ENCODE measurements around the gene CDH12. TPM values are rescaled to one million over a fixed set of nuclear protein-coding genes. Genes with fewer than 3 reads are reported as not detected.

Gene CDH12
- total and polyA plus RNA-seq, 2 experiments from 2014 or later, result not detected

- Histone ChIP-seq H3K79me2 (ENCODE audit: insufficient read depth) (no peaks in the 10 kb centered on the region), H3K4me1 (ENCODE audit: insufficient read depth) (no peaks in the 10 kb centered on the region), H3K9me2 (ENCODE audit: insufficient read depth) (no peaks in the 10 kb centered on the region), H2AFZ (no peak overlapping the region), H3K4me2 (ENCODE audit: unreplicated experiment) (no peak overlapping the region), H3K9ac (no peak overlapping the region), H3F3A (ENCODE audit: insufficient read depth) (no peaks in the 10 kb centered on the region), H3K27ac (no peak overlapping the region), H3K9me3 (ENCODE audit: low read depth) (no peaks in the 10 kb centered on the region), H3K36me3 (ENCODE audit: low read depth) (no peaks in the 10 kb centered on the region), H3K27me3 (replicated peaks; ENCODE audit: insufficient read depth) (no peaks in the 10 kb centered on the region), H4K20me1 (ENCODE audit: insufficient read depth) (no peaks in the 10 kb centered on the region), H3K4me3 (no peak overlapping the region)
- DNase-seq, result no peak
- TF ChIP-seq EZH2phosphoT487 (IDR thresholded peaks at IDR 0.05; ENCODE audit: insufficient read depth, low read depth) (no peak), EZH2 (IDR thresholded peaks at IDR 0.05; ENCODE audit: insufficient read depth, poor library complexity, severe bottlenecking) (no peak)
- 62 to 69% methylated on average over 3 of the region's 3 CpGs for WGBS, 2 experiments (ENCODE audit: low coverage in 1 of 2, low lambda C conversion rate in 2 of 2, missing lambda C conversion rate in 2 of 2)
- in situ Hi-C loops (cut with MboI), result no loop called here
Measured at GRCh38 chr5:22470408-22470807, 382.7 kb downstream of the CDH12 start.

GRCh38 chr5:22465616-22466015, 387.5 kb downstream of the CDH12 start:
- TF ChIP-seq EZH2 (IDR thresholded peaks at IDR 0.05; ENCODE audit: insufficient read depth, poor library complexity, severe bottlenecking), result no peak
- no peak for TF ChIP-seq EZH2phosphoT487 (IDR thresholded peaks at IDR 0.05; ENCODE audit: insufficient read depth, low read depth)
- WGBS, 2 experiments (ENCODE audit: low coverage in 1 of 2, low lambda C conversion rate in 2 of 2, missing lambda C conversion rate in 2 of 2), result 29 to 42% methylated on average over 1 of the region's 1 CpG
- no peak overlapping the region for H3K27ac ChIP-seq

DNA sequence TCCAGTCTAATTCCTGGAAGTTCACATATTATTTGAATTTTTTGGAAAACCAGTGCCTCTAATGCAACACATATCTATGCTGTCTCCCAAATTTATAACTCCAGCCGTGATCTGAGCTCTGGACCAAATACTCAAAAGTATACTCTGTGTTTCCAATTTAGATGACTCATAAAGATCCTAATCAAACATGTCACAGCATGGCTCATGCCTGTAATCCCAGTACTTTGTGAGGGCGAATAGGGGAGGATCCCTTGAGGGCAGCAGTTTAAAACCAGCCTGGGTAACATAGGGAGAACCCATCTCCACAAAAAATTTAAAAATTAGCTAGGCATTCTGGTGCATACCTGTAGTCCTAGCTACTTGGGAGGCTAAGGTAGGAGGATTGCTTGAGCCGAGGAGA, 388.0 kb downstream of the CDH12 start:
- H4K20me1 ChIP-seq (ENCODE audit: insufficient read depth), result no peaks in the 10 kb centered on the region
- no peak overlapping the region for H3K9ac ChIP-seq
- no peak for TF ChIP-seq EZH2 (IDR thresholded peaks at IDR 0.05; ENCODE audit: insufficient read depth, poor library complexity, severe bottlenecking)
- no peaks in the 10 kb centered on the region for H3K27me3 ChIP-seq (replicated peaks; ENCODE audit: insufficient read depth)
- in situ Hi-C loops (cut with MboI), result no loop called here
- no peaks in the 10 kb centered on the region for H3K36me3 ChIP-seq (ENCODE audit: low read depth)
- H3K4me2 ChIP-seq (ENCODE audit: unreplicated experiment), result no peak overlapping the region
- H3K9me2 ChIP-seq (ENCODE audit: insufficient read depth), result no peaks in the 10 kb centered on the region; the same call in 1 of the 2 replicates
- H3F3A ChIP-seq (ENCODE audit: insufficient read depth), result no peaks in the 10 kb centered on the region
- no peaks in the 10 kb centered on the region for H3K4me1 ChIP-seq (ENCODE audit: insufficient read depth)
- 29 to 38% methylated on average over 3 of the region's 3 CpGs for WGBS, 2 experiments (ENCODE audit: low coverage in 1 of 2, low lambda C conversion rate in 2 of 2, missing lambda C conversion rate in 2 of 2)
- H3K9me3 ChIP-seq (ENCODE audit: low read depth), result no peaks in the 10 kb centered on the region
- DNase-seq, result no peak
- H3K79me2 ChIP-seq (ENCODE audit: insufficient read depth), result no peaks in the 10 kb centered on the region
- H2AFZ ChIP-seq, result no peak overlapping the region
- H3K4me3 ChIP-seq, result no peak overlapping the region
- H3K27ac ChIP-seq, result no peak overlapping the region

More at GRCh38 chr5:22465616-22466015, 387.5 kb downstream of the CDH12 start:
- Histone ChIP-seq H3K79me2 (ENCODE audit: insufficient read depth) (no peaks in the 10 kb centered on the region), H3K9me2 (ENCODE audit: insufficient read depth) (no peaks in the 10 kb centered on the region; the same call in 1 of the 2 replicates), H3K4me1 (ENCODE audit: insufficient read depth) (no peaks in the 10 kb centered on the region), H4K20me1 (ENCODE audit: insufficient read depth) (no peaks in the 10 kb centered on the region), H3K4me2 (ENCODE audit: unreplicated experiment) (no peak overlapping the region), H3F3A (ENCODE audit: insufficient read depth) (no peaks in the 10 kb centered on the region), H2AFZ (no peak overlapping the region), H3K36me3 (ENCODE audit: low read depth) (no peaks in the 10 kb centered on the region), H3K9ac (no peak overlapping the region), H3K4me3 (no peak overlapping the region), H3K27me3 (replicated peaks; ENCODE audit: insufficient read depth) (no peaks in the 10 kb centered on the region), H3K9me3 (ENCODE audit: low read depth) (no peaks in the 10 kb centered on the region)
- in situ Hi-C loops (cut with MboI), result no loop called here
- DNase-seq, result no peak

DNA sequence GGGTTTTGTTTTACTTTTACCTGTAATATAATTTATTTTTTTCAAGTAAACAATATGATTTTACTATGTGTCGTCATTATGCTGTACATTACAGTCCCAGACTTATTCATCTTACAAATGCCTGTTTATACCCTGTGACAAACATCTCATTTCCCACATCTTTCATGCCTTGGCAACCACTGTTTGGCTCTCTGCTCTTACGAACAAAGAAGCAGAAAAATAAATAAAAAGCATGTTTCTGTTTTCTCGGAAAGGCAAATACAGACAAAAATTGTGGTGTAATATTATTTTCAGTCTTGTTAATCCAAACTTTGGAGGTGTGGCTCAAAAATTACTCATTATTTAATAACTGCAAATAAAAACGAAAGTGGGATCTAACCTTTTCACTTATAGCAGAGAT, 393.0 kb downstream of the CDH12 start:
- in situ Hi-C loops (cut with MboI), result no loop called here
- DNase-seq, result no peak
- Histone ChIP-seq H3K4me1 (ENCODE audit: insufficient read depth) (no peaks in the 10 kb centered on the region), H3K79me2 (ENCODE audit: insufficient read depth) (no peaks in the 10 kb centered on the region), H4K20me1 (ENCODE audit: insufficient read depth) (no peaks in the 10 kb centered on the region), H3K27me3 (replicated peaks; ENCODE audit: insufficient read depth) (no peaks in the 10 kb centered on the region), H3K4me2 (ENCODE audit: unreplicated experiment) (no peak overlapping the region), H3K27ac (no peak overlapping the region), H3K4me3 (no peak overlapping the region), H3K9me3 (ENCODE audit: low read depth) (no peaks in the 10 kb centered on the region), H3K36me3 (ENCODE audit: low read depth) (no peaks in the 10 kb centered on the region), H2AFZ (no peak overlapping the region), H3K9me2 (ENCODE audit: insufficient read depth) (no peaks in the 10 kb centered on the region; the same call in 1 of the 2 replicates), H3K9ac (no peak overlapping the region), H3F3A (ENCODE audit: insufficient read depth) (no peaks in the 10 kb centered on the region)
- TF ChIP-seq EZH2phosphoT487 (IDR thresholded peaks at IDR 0.05; ENCODE audit: insufficient read depth, low read depth) (no peak), EZH2 (IDR thresholded peaks at IDR 0.05; ENCODE audit: insufficient read depth, poor library complexity, severe bottlenecking) (no peak)
- WGBS, 2 experiments (ENCODE audit: low coverage in 1 of 2, low lambda C conversion rate in 2 of 2, missing lambda C conversion rate in 2 of 2), result 3 to 6% methylated on average over 4 of the region's 4 CpGs

GRCh38 chr5:22432905-22433304, 420.2 kb downstream of the CDH12 start:
- H3K4me3 ChIP-seq, result no peak overlapping the region
- TF ChIP-seq EZH2 (IDR thresholded peaks at IDR 0.05; ENCODE audit: insufficient read depth, poor library complexity, severe bottlenecking), result no peak
- no peak overlapping the region for H3K27ac ChIP-seq
- no peaks in the 10 kb centered on the region for H3K36me3 ChIP-seq (ENCODE audit: low read depth)
- no peak overlapping the region for H3K4me2 ChIP-seq (ENCODE audit: unreplicated experiment)
- no peak for DNase-seq
- no peaks in the 10 kb centered on the region for H3K79me2 ChIP-seq (ENCODE audit: insufficient read depth)
- no peaks in the 10 kb centered on the region for H3K27me3 ChIP-seq (replicated peaks; ENCODE audit: insufficient read depth)
- H2AFZ ChIP-seq, result no peak overlapping the region
- in situ Hi-C loops (cut with MboI), result no loop called here
- H3K4me1 ChIP-seq (ENCODE audit: insufficient read depth), result no peaks in the 10 kb centered on the region
- no peaks in the 10 kb centered on the region for H3K9me3 ChIP-seq (ENCODE audit: low read depth)
- H3K9me2 ChIP-seq (ENCODE audit: insufficient read depth), result no peaks in the 10 kb centered on the region
- no peak overlapping the region for H3K9ac ChIP-seq
- 41 to 49% methylated on average over 2 of the region's 2 CpGs for WGBS, 2 experiments (ENCODE audit: low coverage in 1 of 2, low lambda C conversion rate in 2 of 2, missing lambda C conversion rate in 2 of 2)
- H4K20me1 ChIP-seq (ENCODE audit: insufficient read depth), result no peaks in the 10 kb centered on the region
- no peaks in the 10 kb centered on the region for H3F3A ChIP-seq (ENCODE audit: insufficient read depth)
